GM21717 (cell line): ENCODE measurements around the gene ADGRD1.
"Not testable (repeated sequence)": the region's sequence is repeated elsewhere in the genome, so short reads cannot be mapped to it uniquely, and the experiment has no call there.

Source experiments
- ATAC-seq: cut with Tn5 transposase; IDR thresholded peaks from one replicate; pipeline ENCODE4 v1.9.1; 2021; ENCODE audit warnings: mild to moderate bottlenecking, moderate library complexity; ENCODE audit not compliant: unreplicated experiment

The ADGRD1 gene

DNA sequence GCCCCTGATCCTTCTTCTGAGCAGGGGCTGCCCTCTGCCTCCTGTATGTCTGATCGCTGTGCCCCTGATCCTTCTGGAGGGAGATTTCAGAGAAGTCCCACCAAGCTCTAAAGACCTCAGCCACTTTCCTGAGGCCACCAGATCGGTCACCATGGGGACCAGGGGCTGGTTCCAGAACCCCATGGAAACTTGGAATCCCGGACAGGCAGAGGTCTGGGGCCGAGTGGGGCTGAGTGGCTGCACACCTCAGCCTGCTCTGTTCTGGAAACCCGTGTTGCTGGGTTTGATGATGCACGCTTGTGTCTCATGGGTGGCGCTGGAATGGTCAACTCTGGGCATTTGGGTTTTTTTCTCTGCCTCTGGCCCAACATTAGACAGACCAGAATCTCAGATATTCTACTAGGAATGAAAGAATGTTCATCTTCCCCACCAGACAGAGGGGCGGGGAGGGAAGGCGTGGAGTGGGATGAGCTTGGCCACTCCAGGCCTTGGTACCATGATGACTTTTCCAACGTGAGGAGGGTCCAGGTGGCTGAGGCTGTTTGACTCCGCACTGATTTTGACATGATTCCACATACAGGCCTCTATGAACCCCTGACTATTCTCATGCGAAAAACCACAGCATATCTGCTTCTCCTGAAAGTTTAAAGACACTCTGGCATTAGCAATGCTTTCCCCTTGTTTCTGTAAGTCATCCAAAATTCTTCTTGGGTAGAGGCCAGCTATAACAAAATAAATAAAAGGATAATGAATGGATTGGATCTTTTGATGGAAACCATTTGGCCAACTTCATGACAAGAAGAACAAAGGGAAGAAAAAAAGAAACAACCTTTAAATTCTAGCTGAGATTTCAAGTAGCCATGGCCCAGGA is 114.5 kb downstream of the ADGRD1 start:
- ATAC-seq = no peak

DNA sequence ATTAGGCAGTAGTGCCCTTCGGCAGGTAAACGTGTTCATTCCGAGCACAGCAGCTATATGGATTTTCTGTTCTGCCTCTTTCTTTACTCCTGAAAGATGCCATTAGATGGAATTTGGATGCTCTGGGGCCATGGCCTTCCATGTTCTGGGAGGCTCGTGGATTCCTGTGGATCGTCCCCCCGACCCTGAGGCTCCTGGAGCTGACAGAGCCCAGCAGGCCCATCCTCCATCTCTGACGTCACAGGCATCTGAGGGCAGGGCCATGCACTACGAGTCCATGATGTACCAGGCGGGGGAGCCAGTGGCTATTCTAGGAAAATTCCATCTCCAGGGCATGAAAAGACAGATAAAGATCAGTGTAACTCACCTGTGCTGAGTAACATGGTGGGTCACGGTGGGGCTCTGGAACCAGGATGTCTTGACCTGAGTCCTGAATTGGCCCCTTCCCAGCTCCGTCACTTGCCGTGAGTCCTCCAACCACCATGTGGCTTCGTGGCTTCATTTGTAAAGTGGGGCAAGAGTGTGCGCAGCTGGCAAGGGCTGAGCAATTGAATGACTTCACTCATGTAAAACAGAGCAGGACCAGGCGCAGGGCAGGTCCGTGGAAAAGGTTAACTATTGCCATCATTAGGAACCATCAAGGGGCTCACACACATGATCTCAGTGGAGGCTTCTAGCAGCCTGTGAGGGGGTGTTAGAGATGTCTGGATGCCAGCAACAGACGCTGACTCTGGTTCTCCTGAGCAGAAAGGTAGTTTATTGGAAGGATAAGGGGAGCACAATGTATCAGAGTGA is 115.4 kb downstream of the ADGRD1 start:
- not testable (repeated sequence) for ATAC-seq

DNA sequence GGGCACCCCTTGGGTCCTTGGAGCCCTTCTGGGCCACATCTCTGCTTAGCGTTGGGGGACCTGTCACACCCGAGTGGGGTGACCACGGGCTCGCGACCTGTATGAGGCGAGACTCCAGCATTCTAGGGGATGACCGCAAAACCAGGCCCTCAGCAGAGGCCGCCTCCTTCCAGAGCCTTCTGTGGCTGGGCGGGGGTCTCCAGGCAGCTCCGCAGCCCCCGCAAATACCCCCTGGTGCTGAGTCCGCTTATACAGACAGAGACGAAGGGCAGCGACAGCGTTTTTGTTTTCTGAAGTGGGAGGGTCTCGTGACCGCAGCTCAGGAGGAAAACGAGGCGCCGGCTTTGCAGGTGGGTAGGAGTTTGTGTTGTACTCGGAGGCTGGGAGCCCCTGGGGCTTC is 116.4 kb downstream of the ADGRD1 start:
- ATAC-seq = not testable (repeated sequence)

DNA sequence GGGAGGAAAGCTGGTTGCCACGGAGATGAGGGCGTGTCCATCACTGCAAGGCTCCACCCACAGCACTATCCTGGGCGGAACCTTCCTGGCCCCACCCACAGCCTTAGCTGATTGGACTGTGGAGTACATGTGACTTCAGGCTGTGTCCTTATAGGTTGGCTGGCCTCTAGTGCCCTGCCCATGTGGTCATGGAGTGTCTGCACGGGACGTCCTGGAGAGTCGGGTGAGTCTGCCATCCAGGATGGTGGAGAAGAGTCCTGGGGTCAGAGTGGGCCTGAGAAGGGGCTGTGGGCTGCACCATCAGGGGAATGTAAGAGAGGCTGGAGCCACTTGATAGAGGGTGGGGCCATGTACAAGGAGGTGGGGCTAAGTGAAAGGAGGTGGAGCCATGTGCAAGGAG is 117.0 kb downstream of the ADGRD1 start:
- ATAC-seq = not testable (repeated sequence)

GRCh38 chr12:131071234-131071820 is 117.6 kb downstream of the ADGRD1 start:
- not testable (repeated sequence) for ATAC-seq

DNA sequence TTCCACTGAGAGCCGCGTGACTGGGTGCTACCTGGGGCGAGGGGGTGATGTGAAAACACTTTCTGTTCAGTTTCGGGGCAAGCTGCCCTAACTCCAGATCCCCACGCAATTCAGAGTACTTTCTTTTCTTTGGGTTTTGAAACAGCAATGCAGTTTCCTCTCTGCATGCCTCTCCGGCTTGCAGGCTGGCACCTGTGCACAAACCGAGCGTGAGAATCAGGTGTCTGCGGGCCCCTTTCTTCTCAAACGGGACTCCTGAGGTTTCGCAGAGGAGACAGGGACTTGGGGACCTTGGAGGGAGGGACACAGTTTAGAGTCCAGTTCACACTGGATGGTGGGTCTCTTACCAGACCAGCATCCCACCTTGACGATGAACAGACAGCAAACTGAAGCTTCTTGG is 118.2 kb downstream of the ADGRD1 start:
- not testable (repeated sequence) for ATAC-seq

GRCh38 chr12:131072451-131073230 is 118.9 kb downstream of the ADGRD1 start:
- ATAC-seq = no peak

DNA sequence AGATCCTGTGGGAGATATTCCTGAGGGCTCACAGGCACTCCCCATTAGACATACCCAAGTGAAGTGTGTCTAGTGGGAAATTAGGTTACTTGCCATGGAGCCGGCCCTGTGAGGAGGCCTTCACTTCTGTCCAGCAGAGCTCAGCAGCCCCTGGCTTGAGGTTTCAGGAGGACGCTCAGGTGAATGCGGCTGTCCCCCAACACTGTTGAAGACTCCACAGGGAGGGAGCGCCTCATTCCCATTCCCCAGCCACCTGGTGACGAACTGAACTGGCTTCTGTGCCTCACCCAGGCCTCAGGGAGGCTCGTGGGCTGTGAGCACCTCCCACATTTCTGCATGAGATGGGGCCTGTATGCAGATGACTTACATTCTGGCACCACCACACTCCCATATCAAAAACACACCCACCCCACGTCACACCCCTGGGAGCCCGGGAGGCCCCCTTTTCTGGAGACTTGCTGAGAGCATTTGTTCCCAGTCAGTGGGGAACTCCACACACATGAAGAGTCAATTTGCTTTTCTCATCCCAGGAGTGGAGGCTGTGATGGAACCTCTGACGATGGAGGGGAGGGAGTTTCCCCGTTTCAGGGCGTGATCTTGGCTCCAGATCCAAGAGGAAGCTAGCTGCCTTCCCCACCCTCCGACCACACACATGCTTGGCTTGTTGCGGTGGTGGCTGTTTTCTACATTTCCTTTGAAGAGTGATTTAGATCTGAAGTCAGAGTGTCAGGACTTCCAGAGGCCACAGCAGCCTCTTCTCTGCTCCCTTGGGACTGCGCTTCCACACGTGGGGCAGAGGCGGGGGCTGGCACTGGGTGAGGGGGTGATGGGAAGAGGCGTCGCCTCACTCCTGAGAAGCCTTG is 120.7 kb downstream of the ADGRD1 start:
- no peak for ATAC-seq

- ATAC-seq = no peak
These were observed 121.5 kb downstream of the ADGRD1 start for GRCh38 chr12:131075194-131075593.

DNA sequence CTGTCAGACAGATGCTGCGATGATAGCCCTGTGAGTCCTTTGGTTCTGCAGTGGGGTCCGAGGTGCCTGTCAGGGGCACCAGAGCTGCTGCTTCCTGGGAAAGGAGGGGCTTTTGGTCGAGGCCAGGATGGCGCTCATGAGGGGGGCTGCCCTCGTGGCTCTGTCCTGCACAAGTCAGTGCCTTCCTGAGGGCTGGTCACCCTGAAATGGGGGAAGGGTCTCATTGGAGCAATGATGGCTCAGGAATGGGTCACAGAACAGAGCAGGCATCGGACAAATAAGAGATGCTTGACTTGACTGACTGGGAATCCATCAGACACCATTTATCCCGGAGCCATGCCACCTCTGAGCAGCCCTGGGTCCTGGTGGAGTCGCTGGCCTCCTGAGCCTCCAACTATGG is 121.9 kb downstream of the ADGRD1 start:
- no peak for ATAC-seq

GRCh38 chr12:131076296-131076695 is 122.6 kb downstream of the ADGRD1 start:
- ATAC-seq = no peak

GRCh38 chr12:131076791-131077747 is 123.4 kb downstream of the ADGRD1 start:
- ATAC-seq = no peak

GRCh38 chr12:131077931-131078391 is 124.3 kb downstream of the ADGRD1 start:
- ATAC-seq = no peak

DNA sequence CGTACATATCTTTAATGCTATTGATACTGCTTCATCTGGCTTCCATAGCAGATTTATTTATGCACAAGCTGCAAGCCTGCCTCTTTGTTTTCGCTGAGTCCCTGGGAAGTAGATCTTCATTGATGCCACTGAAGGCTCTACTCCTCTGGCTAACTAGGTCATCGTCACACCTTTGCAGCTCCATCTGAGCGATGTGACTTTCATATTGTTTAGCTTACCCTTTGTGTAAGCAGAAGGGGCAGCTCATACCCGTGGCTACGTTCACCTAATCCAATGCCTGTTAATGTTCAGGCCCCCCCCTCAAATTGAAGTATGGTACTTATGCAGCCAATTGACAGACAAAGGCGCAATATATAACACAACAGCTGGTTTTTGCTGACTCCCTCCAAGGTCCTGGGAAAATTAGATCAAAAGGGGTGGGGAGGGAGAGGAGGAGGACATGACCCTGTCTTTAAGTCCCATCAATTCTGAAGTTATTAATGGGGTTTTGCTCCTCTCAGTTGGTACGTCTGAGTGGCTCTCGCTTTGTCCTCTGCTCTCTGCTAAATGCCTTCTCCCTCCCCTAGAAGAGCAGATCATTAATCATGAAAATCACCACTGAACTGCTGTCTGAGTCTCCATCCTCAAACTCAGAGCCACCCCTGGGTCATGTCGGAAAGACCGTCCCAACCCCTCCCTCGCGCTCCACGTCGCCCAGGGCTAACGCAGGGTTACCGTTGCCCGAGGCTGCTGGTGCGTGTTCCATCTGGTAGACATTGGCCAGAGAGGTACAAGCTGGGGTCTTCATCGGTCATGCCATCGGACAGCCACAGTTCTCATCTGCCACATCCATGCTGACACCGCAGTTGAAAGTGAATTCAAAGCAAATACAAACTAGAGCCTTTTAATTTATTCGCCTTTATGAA is 128.8 kb downstream of the ADGRD1 start:
- ATAC-seq = no peak

DNA sequence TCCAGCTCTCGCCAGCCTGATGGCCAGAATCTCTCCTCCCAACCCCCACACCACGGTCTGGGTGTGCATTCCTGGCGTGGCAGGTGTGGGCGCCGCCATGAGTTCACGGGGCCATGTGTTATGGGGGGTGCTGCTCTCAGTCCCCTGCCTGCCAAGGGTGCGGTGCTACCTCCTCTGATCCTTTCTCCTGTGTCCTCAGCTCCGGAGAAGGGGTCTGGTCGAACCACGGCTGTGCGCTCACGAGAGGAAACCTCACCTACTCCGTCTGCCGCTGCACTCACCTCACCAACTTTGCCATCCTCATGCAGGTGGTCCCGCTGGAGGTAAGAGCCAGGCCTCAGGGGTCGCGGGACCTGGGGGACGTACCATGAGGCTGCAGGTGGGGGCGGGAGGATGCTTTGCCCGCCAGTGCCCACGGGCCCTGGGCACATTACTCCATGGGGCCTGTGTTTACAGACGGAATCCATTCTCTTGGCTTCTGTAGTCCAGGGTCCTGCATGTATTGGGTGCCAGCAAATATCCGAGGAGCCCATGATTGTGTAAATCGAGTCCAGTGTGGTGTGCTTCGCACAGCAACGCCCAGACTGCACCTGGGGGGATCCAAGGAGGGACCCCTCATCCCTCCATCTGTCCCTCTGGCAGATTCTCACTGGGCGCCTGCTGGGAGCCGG is 130.8 kb downstream of the ADGRD1 start:
- ATAC-seq = no peak

DNA sequence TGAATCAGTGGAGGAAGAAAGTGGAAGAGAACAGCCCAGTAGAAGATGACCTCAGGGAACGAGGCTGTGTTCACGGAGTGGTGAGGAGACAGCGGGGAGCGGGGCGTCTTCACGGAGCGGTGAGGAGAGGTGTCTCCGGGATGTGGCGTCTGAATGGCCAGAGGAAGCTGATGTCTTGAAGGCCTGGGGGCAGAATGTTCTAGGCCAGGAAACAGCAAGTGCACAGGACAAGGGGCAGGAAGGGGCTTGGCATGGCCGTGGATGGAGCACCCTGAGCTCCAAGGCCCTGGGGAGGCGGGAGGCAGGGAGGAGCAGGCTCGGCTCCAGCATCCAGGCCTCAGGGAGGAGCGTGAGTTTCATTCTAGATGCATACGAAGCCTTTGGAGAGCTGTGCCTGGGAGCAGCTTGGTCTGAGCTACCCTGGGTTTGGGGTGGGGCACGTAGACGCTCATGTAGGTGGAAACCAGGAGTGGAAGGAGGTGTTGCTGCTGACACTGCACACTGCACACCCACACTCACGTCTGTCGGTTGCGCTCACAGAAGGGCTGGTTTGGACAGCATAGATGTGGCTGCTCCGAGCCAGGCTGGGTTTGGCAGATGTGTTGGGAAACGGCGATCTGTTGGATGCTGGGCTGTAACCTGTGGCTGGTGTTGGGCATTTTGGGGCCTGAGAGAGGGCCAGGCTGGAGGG is 131.6 kb downstream of the ADGRD1 start:
- ATAC-seq = no peak
